ENCODE results near the gene PARVG.

GRCh38 chr22:44132724-44133123 lies 48.0 kb upstream of the PARVG start:
- TF ChIP-seq CTCF (IDR thresholded peaks at IDR 0.05; ENCODE audit: extremely low read depth in 1 of 2, insufficient read depth in 1 of 2, low read depth in 1 of 2, low read length in 2 of 2) = no peak
- no peak for TF ChIP-seq POLR2A (IDR thresholded peaks at IDR 0.05; ENCODE audit: low read depth, low read length)
- no peak for TF ChIP-seq EZH2 (IDR thresholded peaks at IDR 0.05; ENCODE audit: borderline replicate concordance, low read depth, low read length, severe bottlenecking)
- no peak for TF ChIP-seq MAX (IDR thresholded peaks at IDR 0.05; ENCODE audit: insufficient read depth, insufficient read length)
- TF ChIP-seq POLR2AphosphoS5 (IDR thresholded peaks at IDR 0.05; ENCODE audit: insufficient read depth, low read depth, low read length) = no peak

Data from endothelial cell of umbilical vein (primary cell).